Right lobe of liver (tissue), 6 donors: ENCODE measurements around the gene IRX4. TPM values are rescaled to one million over a fixed set of nuclear protein-coding genes. Genes with fewer than 3 reads are reported as not detected.
A peak's percentile ranks its signal among the peaks of the same experiment; 100 is the strongest.

ENCODE experiments used
- ATAC-seq, 4 donors: fragments of 200-7000 bp; cut with Tn5 transposase; one replicate each; pipeline ENCODE4 v1.9.1; 2020; ENCODE audit warnings: mild to moderate bottlenecking in 4 of 4, moderate library complexity in 4 of 4
- DNase-seq, 3 donors: peaks; one replicate each; pipeline ENCODE4 v3.0.0-alpha.2; 2020
- H3K27ac ChIP-seq, 3 donors: fragments of 200-600 bp; one replicate each; pipeline ENCODE4 v1.8.0; 2022
- H3K27me3 ChIP-seq, 2 donors: fragments of 200-600 bp; one replicate each; pipeline ENCODE4 v1.8.0; 2022
- H3K36me3 ChIP-seq, 4 donors: fragments of 200-600 bp; sonication (generic) in 1 of 4; one replicate each; pipeline versions ENCODE4 v1.5.1 to v1.8.0; 2017 to 2022; ENCODE audit warnings: control low read depth in 1 of 4
- H3K4me1 ChIP-seq, 4 donors: fragments of 200-600 bp; sonication (generic) in 1 of 4; one replicate each; pipeline versions ENCODE4 v1.5.1 to v1.8.0; 2017 to 2022; ENCODE audit warnings: control low read depth in 1 of 4
- H3K4me3 ChIP-seq, 3 donors: fragments of 200-600 bp; one replicate each; pipeline ENCODE4 v1.8.0; 2022
- H3K9me3 ChIP-seq, 4 donors: fragments of 200-600 bp; sonication (generic) in 1 of 4; one replicate each; pipeline versions ENCODE4 v1.5.1 to v1.8.0; 2017 to 2022; ENCODE audit warnings: control low read depth in 1 of 4
- POLR2A ChIP-seq: fragments of 450-650 bp; IDR thresholded peaks from one replicate; pipeline ENCODE4 v1.6.1; 2017; ENCODE audit warnings: antibody characterized with exemption, mild to moderate bottlenecking
- WGBS: methylation state at CpG from one replicate; pipeline ENCODE4 v1.1.6; 2018; ENCODE audit warnings: low coverage, low lambda C conversion rate; ENCODE audit not compliant: insufficient coverage; ENCODE audit errors: missing lambda C conversion rate; 5-methylcytosine and 5-hydroxymethylcytosine counted together
- intact Hi-C, 2 donors: fragments of 100-400 bp; cut with DNase I; formaldehyde crosslinking; loops; one replicate each; pipeline versions ENCODE4 v1.11.2 to v1.14.1; 2022
- total RNA-seq, 6 experiments: library from RNA; depleted of rRNA in 2 of 6; stranded (reverse); fragments of >200 nt in 2 of 6; fragmentation: NEBNext Ultra II Directional in 3 of 6; extraction: Animal tissue kit (Norgen Biotek cat#: 25700) in 3 of 6; gene quantifications; one replicate each; pipeline versions ENCODE4 v1.1.0 to v1.2.4, GENCODE V29; 2016 to 2023
- TF ChIP-seq, protein P1 (sequence below), 4 donors: fragments of 200-600 bp in 3 of 4; fragments of 450-650 bp in 1 of 4; IDR thresholded peaks; one replicate each; pipeline versions ENCODE4 v1.5.1 to v1.8.0; 2016 to 2022; ENCODE audit warnings: antibody characterized with exemption in 4 of 4, mild to moderate bottlenecking in 2 of 4
- donor health status: DM: no; HTN: yes; CAD: no.
- donor health status: DM: no; HTN: no; CAD: no.
- donor health status: DM: no; HTN: no; CAD: no.
- donor health status: DM: no; HTN: yes; CAD: no.
- donor health status: DM: no; HTN: yes; CAD: no.

The IRX4 gene
- total RNA-seq, 6 experiments from 2014 or later, result not detected

DNA sequence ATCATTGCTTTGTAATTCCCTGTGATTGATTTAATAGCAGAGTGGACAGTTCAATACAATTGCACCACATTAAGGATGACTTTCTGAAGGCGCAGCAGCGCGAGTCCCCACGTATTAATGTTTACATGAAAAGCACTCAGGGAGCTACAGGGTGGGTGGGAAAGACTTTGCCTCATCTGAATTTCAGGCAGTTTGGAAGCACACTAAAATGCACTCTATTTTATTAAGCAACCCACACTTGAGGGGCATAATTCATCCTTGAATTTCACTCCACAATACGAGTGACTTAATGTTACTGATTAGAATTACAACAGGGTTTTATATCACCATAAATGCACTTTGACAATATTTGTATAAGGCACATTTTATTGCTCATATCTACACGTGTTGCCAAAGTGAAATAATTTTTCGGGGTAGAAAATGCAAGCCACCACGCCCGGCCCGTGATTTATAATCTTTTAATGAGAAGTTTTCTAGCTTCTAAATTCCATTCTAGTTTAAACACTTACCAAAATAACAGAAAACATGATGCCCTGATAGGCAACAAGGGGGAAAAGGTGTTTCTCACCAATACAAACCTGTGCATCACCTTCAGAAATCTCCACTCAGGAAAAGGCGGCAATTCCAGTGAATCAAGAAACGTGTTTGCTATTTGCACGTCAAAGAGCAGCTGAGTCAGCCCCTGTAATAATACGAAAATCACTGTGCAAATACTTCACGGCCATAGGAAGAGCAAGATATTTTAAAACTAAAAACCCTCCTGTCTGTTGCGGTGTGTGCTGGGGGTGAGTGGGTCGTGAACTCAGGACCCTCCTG is 40.5 kb downstream of the IRX4 start:
- H3K27me3 ChIP-seq, result no peaks in the 10 kb centered on the region
- DNase-seq (no peak), ATAC-seq (no peak)
- no peak overlapping the region for H3K4me3 ChIP-seq
- no peak overlapping the region for H3K27ac ChIP-seq
- no peak for TF ChIP-seq POLR2A
- TF ChIP-seq, protein P1, sequence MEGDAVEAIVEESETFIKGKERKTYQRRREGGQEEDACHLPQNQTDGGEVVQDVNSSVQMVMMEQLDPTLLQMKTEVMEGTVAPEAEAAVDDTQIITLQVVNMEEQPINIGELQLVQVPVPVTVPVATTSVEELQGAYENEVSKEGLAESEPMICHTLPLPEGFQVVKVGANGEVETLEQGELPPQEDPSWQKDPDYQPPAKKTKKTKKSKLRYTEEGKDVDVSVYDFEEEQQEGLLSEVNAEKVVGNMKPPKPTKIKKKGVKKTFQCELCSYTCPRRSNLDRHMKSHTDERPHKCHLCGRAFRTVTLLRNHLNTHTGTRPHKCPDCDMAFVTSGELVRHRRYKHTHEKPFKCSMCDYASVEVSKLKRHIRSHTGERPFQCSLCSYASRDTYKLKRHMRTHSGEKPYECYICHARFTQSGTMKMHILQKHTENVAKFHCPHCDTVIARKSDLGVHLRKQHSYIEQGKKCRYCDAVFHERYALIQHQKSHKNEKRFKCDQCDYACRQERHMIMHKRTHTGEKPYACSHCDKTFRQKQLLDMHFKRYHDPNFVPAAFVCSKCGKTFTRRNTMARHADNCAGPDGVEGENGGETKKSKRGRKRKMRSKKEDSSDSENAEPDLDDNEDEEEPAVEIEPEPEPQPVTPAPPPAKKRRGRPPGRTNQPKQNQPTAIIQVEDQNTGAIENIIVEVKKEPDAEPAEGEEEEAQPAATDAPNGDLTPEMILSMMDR (IDR thresholded peaks at IDR 0.05), result no peak
- H3K36me3 ChIP-seq, result no peaks in the 10 kb centered on the region
- no peaks in the 10 kb centered on the region for H3K4me1 ChIP-seq
- no peaks in the 10 kb centered on the region for H3K9me3 ChIP-seq
- WGBS, result 56% methylated on average over 17 of the region's 17 CpGs
- intact Hi-C loops, result no loop called here

DNA sequence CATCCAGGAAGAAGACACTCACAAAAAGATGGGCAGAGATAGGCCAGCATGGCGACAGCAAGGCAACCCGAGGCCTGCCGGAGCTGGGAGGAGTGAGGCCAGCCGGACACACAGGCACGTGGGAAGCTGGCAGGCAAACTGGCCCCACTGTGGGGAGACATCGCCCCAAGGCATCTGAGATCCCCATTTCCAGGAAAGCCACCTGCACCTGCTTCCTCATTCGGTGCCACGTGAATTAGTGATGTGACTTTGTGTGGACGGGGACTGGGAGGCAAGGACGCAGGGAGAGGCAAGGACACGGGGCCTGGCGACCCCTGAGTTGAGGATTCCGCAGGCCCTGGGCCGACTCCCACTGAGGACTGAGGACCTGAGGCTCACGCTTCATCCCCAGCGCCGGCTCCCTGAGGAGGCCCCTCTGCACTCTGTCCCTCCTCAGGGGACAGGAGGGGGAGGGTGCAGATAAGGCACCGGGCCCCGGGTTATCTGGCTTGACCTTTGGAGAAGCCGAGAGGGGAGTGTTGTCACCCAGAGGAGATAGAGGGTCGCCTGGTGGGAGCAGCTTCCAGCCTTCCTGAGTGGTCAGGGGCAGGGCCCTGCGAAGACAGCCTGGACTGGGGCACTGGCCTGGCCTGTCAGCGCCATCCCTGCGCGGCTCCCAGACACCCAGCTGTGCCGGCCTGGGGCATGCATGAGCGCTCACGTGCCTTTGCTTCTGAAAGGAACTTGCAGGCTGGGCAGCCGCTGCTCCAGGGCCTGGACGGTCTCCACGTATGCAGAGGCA is 41.8 kb downstream of the IRX4 start:
- Histone ChIP-seq H3K27ac (no peak overlapping the region), H3K36me3 (no peaks in the 10 kb centered on the region), H3K4me3 (no peak overlapping the region), H3K4me1 (no peaks in the 10 kb centered on the region), H3K27me3 (no peaks in the 10 kb centered on the region), H3K9me3 (no peaks in the 10 kb centered on the region)
- DNase-seq (peak in 1 of 3 donors; percentile 46), ATAC-seq (peak in 1 of 4 donors; percentile 40)
- 40% methylated on average over 5 of the region's 31 CpGs for WGBS
- intact Hi-C loops, result no loop called here
- TF ChIP-seq, protein P1 (IDR thresholded peaks at IDR 0.05), result no peak
- no peak for TF ChIP-seq POLR2A

DNA sequence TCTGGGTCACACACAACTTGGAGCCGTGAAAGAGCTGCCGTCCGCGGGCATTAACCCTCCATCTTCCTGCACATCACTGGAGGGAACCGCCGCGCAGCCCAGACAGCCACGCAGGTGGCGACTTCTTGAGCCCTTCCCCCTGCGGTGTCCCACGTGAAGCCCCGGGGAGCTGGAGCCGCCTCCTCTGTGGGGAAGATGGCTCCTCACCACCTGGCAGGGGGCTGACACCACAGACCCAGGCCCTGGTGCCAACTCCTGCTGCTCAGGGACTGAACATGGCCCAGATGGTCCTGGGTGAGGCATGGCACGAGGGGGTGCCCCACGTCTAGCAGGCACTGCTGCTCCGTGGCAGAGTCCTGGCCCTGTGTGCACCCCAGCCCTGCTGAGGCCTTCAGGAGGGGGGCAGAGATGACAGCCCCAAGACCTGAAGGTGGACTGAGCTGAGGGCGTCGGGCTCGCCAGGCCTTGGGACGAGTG is 42.6 kb downstream of the IRX4 start:
- DNase-seq (peak in 1 of 3 donors; percentile 40), ATAC-seq (no peak)
- Histone ChIP-seq H3K27ac (no peak overlapping the region), H3K4me1 (no peaks in the 10 kb centered on the region), H3K4me3 (no peak overlapping the region), H3K27me3 (no peaks in the 10 kb centered on the region), H3K9me3 (no peaks in the 10 kb centered on the region), H3K36me3 (no peaks in the 10 kb centered on the region)
- intact Hi-C loops, result no loop called here
- 77% methylated on average over 5 of the region's 20 CpGs for WGBS
- no peak for TF ChIP-seq POLR2A
- TF ChIP-seq, protein P1 (IDR thresholded peaks at IDR 0.05), result no peak

DNA sequence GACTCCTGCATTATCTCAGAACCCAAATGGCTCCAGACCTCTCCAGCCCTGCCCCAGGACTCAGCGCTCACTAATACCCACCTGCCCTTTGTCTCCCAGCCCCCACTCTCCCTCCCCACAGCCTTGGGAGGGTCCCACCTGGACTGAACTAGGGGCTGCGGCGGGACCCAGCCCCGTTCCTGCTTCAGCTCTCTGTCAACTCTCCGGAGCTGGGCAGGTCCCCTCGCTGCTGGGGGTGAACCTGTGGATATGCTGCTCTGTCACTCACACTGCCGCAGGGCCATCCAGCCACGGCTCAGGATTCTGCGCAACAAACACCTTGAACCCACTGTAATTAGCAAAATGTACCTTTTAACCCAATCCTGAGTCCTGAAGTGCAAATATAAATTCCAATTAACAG is 44.7 kb downstream of the IRX4 start:
- Histone ChIP-seq H3K4me1 (no peaks in the 10 kb centered on the region), H3K27me3 (no peaks in the 10 kb centered on the region), H3K4me3 (no peak overlapping the region), H3K36me3 (no peaks in the 10 kb centered on the region), H3K9me3 (no peaks in the 10 kb centered on the region), H3K27ac (no peak overlapping the region)
- 74% methylated on average over 5 of the region's 9 CpGs for WGBS
- ATAC-seq (no peak), DNase-seq (peak in 1 of 3 donors; percentile 22)
- intact Hi-C loops, result no loop called here
- no peak for TF ChIP-seq POLR2A
- TF ChIP-seq, protein P1 (IDR thresholded peaks at IDR 0.05), result no peak
